ENCODE data around the gene AMBP. TPM values are rescaled to one million over a fixed set of nuclear protein-coding genes. Genes with fewer than 3 reads are reported as not detected.

The AMBP gene
- total RNA-seq, 1 experiment from 2014 or later, result not detected

- intact Hi-C loops (cut with micrococcal nuclease; ENCODE audit: unreplicated experiment), result loop anchor here (1.0 to 2.0 kb wide), 2 partner anchors 183 to 198 kb away; no protein-coding TSS in a partner anchor
- H3K27ac ChIP-seq (ENCODE audit: low read depth, low read length, poor library complexity, severe bottlenecking), result no peak overlapping the region
- no peaks in the 10 kb centered on the region for H3K4me1 ChIP-seq (ENCODE audit: insufficient read depth, low read length, poor library complexity, severe bottlenecking)
- H3K27me3 ChIP-seq (replicated peaks; ENCODE audit: insufficient read depth, low read depth, low read length, poor library complexity), result peaks cover 34% of the 10 kb centered on the region
- ChIA-PET CTCF (interaction anchor here (0.8 to 1.7 kb wide), 8 partner anchors 24 to 546 kb away, joined by 3 to 26 read pairs (median 4); partner anchors contain the start of gene COL27A1), POLR2A (ENCODE audit: low non-redundant PET) (no interaction called here)
- no peaks in the 10 kb centered on the region for H3K36me3 ChIP-seq (ENCODE audit: insufficient read depth, low read length, poor library complexity, severe bottlenecking)
- DNase-seq (ENCODE audit: low spot score), result no peak
- no peaks in the 10 kb centered on the region for H3K9me3 ChIP-seq (ENCODE audit: low read depth, low read length, poor library complexity, severe bottlenecking)
- BruUV-seq (replicated peaks), result no TSS peak
- no peak overlapping the region for H3K4me3 ChIP-seq (ENCODE audit: low read depth, low read length, poor library complexity, severe bottlenecking)
- TF ChIP-seq EZH2 (IDR thresholded peaks at IDR 0.05; ENCODE audit: borderline replicate concordance, low read depth, low read length, poor library complexity, severe bottlenecking) (no peak), CTCF (conservative IDR thresholded peaks at IDR 0.05; ENCODE audit: low read depth, low read length) (no peak)
Measured at GRCh38 chr9:114107286-114108001, 29.3 kb upstream of the AMBP start.

- TF ChIP-seq CTCF (conservative IDR thresholded peaks at IDR 0.05; ENCODE audit: low read depth, low read length) (no peak), EZH2 (IDR thresholded peaks at IDR 0.05; ENCODE audit: borderline replicate concordance, low read depth, low read length, poor library complexity, severe bottlenecking) (no peak)
- no peak overlapping the region for H3K27ac ChIP-seq (ENCODE audit: low read depth, low read length, poor library complexity, severe bottlenecking)
- no peaks in the 10 kb centered on the region for H3K36me3 ChIP-seq (ENCODE audit: insufficient read depth, low read length, poor library complexity, severe bottlenecking)
- H3K9me3 ChIP-seq (ENCODE audit: low read depth, low read length, poor library complexity, severe bottlenecking), result peaks cover 6% of the 10 kb centered on the region
- DNase-seq (ENCODE audit: low spot score), result no peak
- peaks cover 31% of the 10 kb centered on the region for H3K27me3 ChIP-seq (replicated peaks; ENCODE audit: insufficient read depth, low read depth, low read length, poor library complexity)
- intact Hi-C loops (cut with micrococcal nuclease; ENCODE audit: unreplicated experiment), result no loop called here
- ChIA-PET CTCF (no interaction called here), POLR2A (ENCODE audit: low non-redundant PET) (no interaction called here)
- no peaks in the 10 kb centered on the region for H3K4me1 ChIP-seq (ENCODE audit: insufficient read depth, low read length, poor library complexity, severe bottlenecking)
- H3K4me3 ChIP-seq (ENCODE audit: low read depth, low read length, poor library complexity, severe bottlenecking), result no peak overlapping the region
- BruUV-seq (replicated peaks), result no TSS peak
Measured at GRCh38 chr9:114105236-114105635, 27.1 kb upstream of the AMBP start.

GRCh38 chr9:114102484-114102883 is 24.4 kb upstream of the AMBP start:
- H3K27me3 ChIP-seq (replicated peaks; ENCODE audit: insufficient read depth, low read depth, low read length, poor library complexity), result peaks cover 31% of the 10 kb centered on the region
- no peaks in the 10 kb centered on the region for H3K4me1 ChIP-seq (ENCODE audit: insufficient read depth, low read length, poor library complexity, severe bottlenecking)
- no peaks in the 10 kb centered on the region for H3K36me3 ChIP-seq (ENCODE audit: insufficient read depth, low read length, poor library complexity, severe bottlenecking)
- H3K27ac ChIP-seq (ENCODE audit: low read depth, low read length, poor library complexity, severe bottlenecking), result no peak overlapping the region
- POLR2A ChIA-PET (ENCODE audit: low non-redundant PET), result no interaction called here
- no peak for DNase-seq (ENCODE audit: low spot score)
- peaks cover 6% of the 10 kb centered on the region for H3K9me3 ChIP-seq (ENCODE audit: low read depth, low read length, poor library complexity, severe bottlenecking)
- intact Hi-C loops (cut with micrococcal nuclease; ENCODE audit: unreplicated experiment), result no loop called here
- H3K4me3 ChIP-seq (ENCODE audit: low read depth, low read length, poor library complexity, severe bottlenecking), result no peak overlapping the region
- BruUV-seq (replicated peaks), result no TSS peak
- TF ChIP-seq CTCF (conservative IDR thresholded peaks at IDR 0.05; ENCODE audit: low read depth, low read length) (no peak), EZH2 (IDR thresholded peaks at IDR 0.05; ENCODE audit: borderline replicate concordance, low read depth, low read length, poor library complexity, severe bottlenecking) (no peak)
- CTCF ChIA-PET, result interaction anchor here (0.7 kb wide), 1 partner anchor 33 kb away, joined by 3 read pairs; no protein-coding TSS in a partner anchor

Measured in A673 (cell line).